IPS-15b (cell line): Measurements from ENCODE around the gene CD81.

ENCODE experiments used
- H3K27me3 ChIP-seq: one replicate; pipeline ENCODE4 v1.6.1; 2013; ENCODE audit warnings: low read length; ENCODE audit not compliant: control insufficient read depth, insufficient read depth
- H3K36me3 ChIP-seq: one replicate; pipeline ENCODE4 v1.6.1; 2013; ENCODE audit warnings: low read length; ENCODE audit not compliant: control insufficient read depth, insufficient read depth
- H3K4me1 ChIP-seq: one replicate; pipeline ENCODE4 v1.6.1; 2013; ENCODE audit warnings: mild to moderate bottlenecking, low read length; ENCODE audit not compliant: control insufficient read depth, insufficient read depth
- H3K4me3 ChIP-seq: one replicate; pipeline ENCODE4 v1.5.1; 2013; ENCODE audit warnings: low read depth, low read length
- H3K9ac ChIP-seq: one replicate; pipeline ENCODE4 v1.6.1; 2013; ENCODE audit warnings: low read depth, mild to moderate bottlenecking, low read length
- H3K9me3 ChIP-seq: one replicate; pipeline ENCODE4 v1.6.1; 2013; ENCODE audit warnings: mild to moderate bottlenecking, low read length; ENCODE audit not compliant: control insufficient read depth, insufficient read depth

The CD81 gene

DNA sequence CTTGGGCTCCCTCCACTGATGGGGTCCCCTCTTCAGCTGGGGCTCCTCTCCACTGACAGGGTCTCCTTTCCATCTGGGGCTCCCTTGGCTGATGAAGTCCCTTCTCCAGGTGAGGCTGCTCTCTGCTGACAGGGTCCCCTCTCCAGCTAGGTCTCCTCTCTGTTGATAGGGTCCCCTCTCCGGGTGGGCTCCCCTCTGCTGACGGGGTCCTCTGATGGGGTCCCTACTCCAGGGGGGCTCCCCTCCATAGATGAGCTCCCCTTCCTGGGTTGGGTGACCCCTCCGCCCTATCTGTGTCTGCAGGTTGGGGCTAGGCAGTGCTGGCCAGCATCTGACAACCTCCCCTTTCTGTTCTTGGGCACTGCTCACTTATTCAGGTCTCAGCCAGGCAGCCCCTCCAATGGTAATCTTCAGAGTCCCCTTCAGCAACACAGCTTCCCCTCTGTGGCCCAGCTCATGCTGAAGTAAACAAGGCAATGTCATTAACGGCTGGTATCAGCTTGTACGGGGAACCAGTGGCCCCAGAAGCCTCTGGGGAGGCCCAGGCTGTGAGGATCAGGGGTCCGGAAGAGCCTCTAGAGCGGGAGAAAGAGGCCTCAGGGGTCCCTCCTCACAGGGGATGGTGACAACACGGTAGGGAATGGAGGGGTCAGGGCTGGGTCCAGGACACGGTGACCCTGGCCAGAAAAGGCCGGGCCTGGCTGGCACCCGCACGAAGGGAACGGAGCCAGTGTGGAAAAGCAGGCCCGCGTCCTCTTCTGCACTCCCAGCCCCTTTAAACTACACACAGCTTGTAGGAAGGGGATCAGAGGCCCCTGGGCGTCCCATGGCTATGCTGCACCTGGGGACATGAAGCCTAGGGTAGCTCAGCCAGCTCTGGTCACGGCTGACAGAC, 9.6 kb upstream of the CD81 start:
- Histone ChIP-seq H3K9ac (no peak overlapping the region), H3K4me1 (no peaks in the 10 kb centered on the region), H3K4me3 (no peak overlapping the region), H3K36me3 (no peaks in the 10 kb centered on the region), H3K9me3 (no peaks in the 10 kb centered on the region), H3K27me3 (no peaks in the 10 kb centered on the region)

GRCh38 chr11:2368178-2368850, 8.8 kb upstream of the CD81 start:
- Histone ChIP-seq H3K4me1 (no peaks in the 10 kb centered on the region), H3K9ac (no peak overlapping the region), H3K36me3 (no peaks in the 10 kb centered on the region), H3K4me3 (no peak overlapping the region), H3K27me3 (no peaks in the 10 kb centered on the region), H3K9me3 (no peaks in the 10 kb centered on the region)

GRCh38 chr11:2368851-2369180, 8.3 kb upstream of the CD81 start:
- no peak overlapping the region for H3K9ac ChIP-seq
- H3K9me3 ChIP-seq: no peaks in the 10 kb centered on the region
- H3K27me3 ChIP-seq: no peaks in the 10 kb centered on the region
- no peak overlapping the region for H3K4me3 ChIP-seq
- H3K4me1 ChIP-seq: no peaks in the 10 kb centered on the region
- H3K36me3 ChIP-seq: no peaks in the 10 kb centered on the region

DNA sequence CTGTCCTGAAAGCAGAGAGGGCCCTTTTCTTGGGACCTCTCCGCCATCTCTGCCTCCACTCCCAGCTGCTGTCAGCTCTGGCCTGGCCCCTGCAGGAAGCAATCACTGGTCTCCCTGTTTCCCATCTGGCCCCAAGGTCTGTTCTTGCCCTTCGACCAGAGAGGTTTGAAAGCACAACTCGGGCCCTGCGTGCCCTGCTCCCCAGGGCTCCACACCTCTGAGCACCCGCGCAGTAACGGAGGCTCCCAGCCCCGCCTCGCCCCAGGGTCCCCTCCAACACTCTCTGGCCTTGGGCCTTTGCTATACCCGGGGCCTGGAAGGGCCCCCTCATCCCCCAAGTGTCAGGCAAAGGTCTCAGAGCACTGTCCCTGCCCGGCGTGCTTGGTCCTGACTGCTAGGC, 7.8 kb upstream of the CD81 start:
- H3K36me3 ChIP-seq: no peaks in the 10 kb centered on the region
- H3K9me3 ChIP-seq: no peaks in the 10 kb centered on the region
- no peaks in the 10 kb centered on the region for H3K27me3 ChIP-seq
- no peaks in the 10 kb centered on the region for H3K4me1 ChIP-seq
- H3K4me3 ChIP-seq: no peak overlapping the region
- no peak overlapping the region for H3K9ac ChIP-seq

DNA sequence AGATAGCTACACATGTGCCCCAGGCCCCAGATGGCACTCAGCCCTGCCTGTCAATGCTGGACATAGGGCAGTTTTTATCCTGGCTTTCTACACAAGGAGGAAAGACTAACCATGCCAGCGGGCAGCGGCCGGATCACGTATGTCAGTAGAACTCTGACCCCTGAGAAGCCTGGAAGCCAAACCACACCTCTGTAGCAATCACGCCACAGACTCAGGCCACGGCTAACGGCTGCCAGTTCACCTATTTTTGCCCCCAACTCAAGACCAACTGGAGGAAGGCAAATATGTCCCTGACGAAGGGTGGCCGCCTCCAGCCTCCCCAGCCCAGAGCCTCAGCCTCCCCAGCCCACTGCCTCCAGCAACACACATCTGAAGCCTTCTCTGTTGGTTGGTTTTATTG, 7.2 kb upstream of the CD81 start:
- Histone ChIP-seq H3K27me3 (no peaks in the 10 kb centered on the region), H3K9ac (no peak overlapping the region), H3K4me3 (no peak overlapping the region), H3K36me3 (no peaks in the 10 kb centered on the region), H3K9me3 (no peaks in the 10 kb centered on the region), H3K4me1 (no peaks in the 10 kb centered on the region)

DNA sequence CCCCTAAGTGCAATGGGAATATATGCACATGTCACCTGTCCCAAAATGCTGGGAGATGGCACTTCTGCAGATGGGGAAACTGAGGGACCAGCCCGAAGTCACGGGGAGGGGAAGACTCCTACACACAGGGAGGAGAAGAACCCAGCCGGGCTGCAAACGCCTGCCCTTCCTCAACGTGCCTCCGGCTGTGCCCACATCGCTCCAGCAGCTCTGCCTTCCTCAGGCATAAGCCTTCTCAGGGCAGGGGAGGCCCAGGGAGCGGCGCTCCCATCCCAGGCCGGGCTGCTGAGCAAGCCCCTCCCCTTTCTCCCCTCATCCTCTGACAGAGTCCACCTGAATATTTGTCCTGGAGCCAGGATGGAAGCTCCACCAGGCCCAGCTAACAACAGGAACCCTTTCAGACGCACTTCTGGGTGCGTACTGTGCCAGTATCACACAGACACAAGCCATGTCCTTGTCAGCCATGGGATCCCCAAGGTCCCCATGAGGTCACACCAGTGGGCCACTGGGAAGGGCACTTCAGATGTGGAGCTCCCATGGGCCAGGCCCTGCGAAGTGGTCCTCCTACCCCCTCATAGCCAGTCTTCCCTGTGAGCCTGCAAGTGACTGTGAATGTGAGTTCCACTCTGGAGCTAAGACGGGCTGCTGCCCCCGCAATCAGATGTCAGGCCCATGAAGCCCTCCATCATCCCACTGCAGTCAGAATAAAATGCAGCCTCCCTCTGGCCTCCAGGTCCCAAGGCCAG, 2.5 kb upstream of the CD81 start:
- H3K36me3 ChIP-seq: peaks cover 4% of the 10 kb centered on the region
- no peak overlapping the region for H3K4me3 ChIP-seq
- H3K4me1 ChIP-seq: peaks cover 2% of the 10 kb centered on the region
- no peaks in the 10 kb centered on the region for H3K9me3 ChIP-seq
- no peak overlapping the region for H3K9ac ChIP-seq
- no peaks in the 10 kb centered on the region for H3K27me3 ChIP-seq

DNA sequence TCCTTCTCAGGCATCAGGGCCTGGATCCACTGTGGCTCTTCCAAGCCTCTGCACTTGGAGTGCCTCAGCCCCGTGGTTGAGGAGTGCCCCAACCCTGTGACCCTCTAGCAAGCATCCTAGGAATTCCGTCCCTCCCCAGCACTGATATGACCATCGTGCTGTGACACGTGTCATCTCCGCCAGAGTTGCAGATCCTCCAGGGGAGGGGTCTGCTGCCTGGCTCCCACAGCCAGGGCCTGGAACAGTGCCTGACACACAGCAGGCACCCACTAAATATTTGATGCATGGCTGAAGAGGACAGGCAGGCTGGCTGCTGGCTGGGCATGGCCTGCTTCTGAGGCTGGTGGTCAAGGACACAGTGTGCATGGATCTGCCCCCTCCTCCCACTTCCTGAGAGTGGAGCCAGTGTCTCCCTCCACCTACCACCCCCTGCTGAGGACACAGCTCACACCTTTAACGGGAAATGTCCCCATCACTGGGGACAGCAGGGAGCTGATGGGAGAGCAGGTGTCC, 1.7 kb upstream of the CD81 start:
- Histone ChIP-seq H3K4me1 (peaks cover 2% of the 10 kb centered on the region), H3K27me3 (no peaks in the 10 kb centered on the region), H3K9me3 (no peaks in the 10 kb centered on the region), H3K9ac (no peak overlapping the region), H3K36me3 (peaks cover 4% of the 10 kb centered on the region), H3K4me3 (no peak overlapping the region)

DNA sequence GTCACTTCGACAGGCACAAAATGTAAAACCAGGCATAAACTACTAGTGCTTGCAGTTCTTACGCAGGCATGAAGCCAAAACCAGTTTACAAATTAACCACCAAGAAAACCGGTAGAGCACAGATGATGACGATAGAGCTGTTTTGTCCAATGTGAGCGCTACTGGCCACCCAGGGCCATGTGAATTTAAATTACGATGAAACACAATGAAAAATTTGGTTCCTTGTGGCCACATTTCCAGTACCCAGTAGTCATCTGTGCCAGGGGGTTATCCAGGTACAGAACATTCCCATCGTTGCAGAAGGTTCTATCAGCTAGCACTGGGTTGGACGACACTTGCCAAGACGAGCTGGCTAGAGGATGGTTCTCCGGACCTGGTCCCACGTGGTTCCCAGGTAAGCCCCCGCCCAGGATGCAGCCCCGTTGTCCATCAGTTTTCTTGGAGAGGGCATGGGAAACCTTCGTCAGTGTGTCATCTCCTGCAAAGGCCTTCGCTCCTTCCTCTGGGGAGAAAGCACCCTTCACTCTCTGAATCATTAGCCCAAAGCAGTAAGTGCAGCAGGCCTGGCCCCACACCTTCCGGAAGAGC, 1.1 kb upstream of the CD81 start:
- Histone ChIP-seq H3K9ac (no peak overlapping the region), H3K36me3 (peaks cover 4% of the 10 kb centered on the region), H3K4me1 (peaks cover 2% of the 10 kb centered on the region), H3K27me3 (no peaks in the 10 kb centered on the region), H3K9me3 (no peaks in the 10 kb centered on the region), H3K4me3 (peak overlapping the region; percentile 62)

- Histone ChIP-seq H3K9me3 (no peaks in the 10 kb centered on the region), H3K27me3 (no peaks in the 10 kb centered on the region), H3K4me3 (peak overlapping the region; percentile 86), H3K36me3 (peaks cover 4% of the 10 kb centered on the region), H3K4me1 (peaks cover 2% of the 10 kb centered on the region), H3K9ac (peak overlapping the region; percentile 73)
Observed at GRCh38 chr11:2377511-2378443, 667 bp downstream of the CD81 start.

- Histone ChIP-seq H3K9ac (peak overlapping the region; percentile 73), H3K4me1 (peaks cover 2% of the 10 kb centered on the region), H3K4me3 (peak overlapping the region; percentile 86), H3K36me3 (peaks cover 4% of the 10 kb centered on the region), H3K9me3 (no peaks in the 10 kb centered on the region), H3K27me3 (no peaks in the 10 kb centered on the region)
Observed at GRCh38 chr11:2378527-2379210, 1.6 kb downstream of the CD81 start.
